ENCODE data around the gene ZNF814.
"Not testable (repeated sequence)": the region's sequence is repeated elsewhere in the genome, so short reads cannot be mapped to it uniquely, and the experiment has no call there.

The ZNF814 gene

GRCh38 chr19:57854117-57854516 is 34.7 kb downstream of the ZNF814 start:
- DNase-seq = not testable (repeated sequence)

GRCh38 chr19:57851812-57852603 is 36.8 kb downstream of the ZNF814 start:
- DNase-seq = not testable (repeated sequence)

- DNase-seq = no peak
Observed at GRCh38 chr19:57850553-57851017, 38.3 kb downstream of the ZNF814 start.

GRCh38 chr19:57849666-57850473 is 39.0 kb downstream of the ZNF814 start, which contains the start of gene ZNF587:
Gene ZNF587 (plus strand): TSS chr19:57849859. CDS start chr19:57850039, 180 bp downstream.
- peak; percentile 59 for DNase-seq

GRCh38 chr19:57849162-57849665 is 39.6 kb downstream of the ZNF814 start:
- DNase-seq = not testable (repeated sequence)

- not testable (repeated sequence) for DNase-seq
Observed at GRCh38 chr19:57847164-57847563, 41.7 kb downstream of the ZNF814 start.

- DNase-seq = no peak
Observed at GRCh38 chr19:57841122-57841763, 47.6 kb downstream of the ZNF814 start.

GRCh38 chr19:57838622-57839191 is 50.1 kb downstream of the ZNF814 start:
- DNase-seq = not testable (repeated sequence)

GRCh38 chr19:57836991-57837390 is 51.8 kb downstream of the ZNF814 start:
- not testable (repeated sequence) for DNase-seq

GRCh38 chr19:57830071-57830602 is 58.7 kb downstream of the ZNF814 start, which contains the start of gene ZNF587B:
Gene ZNF587B (plus strand): TSS chr19:57830299. CDS start chr19:57830529, 230 bp downstream.
- no peak for DNase-seq

GRCh38 chr19:57829316-57829715 is 59.5 kb downstream of the ZNF814 start:
- no peak for DNase-seq

GRCh38 chr19:57825511-57825910 is 63.3 kb downstream of the ZNF814 start:
- no peak for DNase-seq

GRCh38 chr19:57823608-57824007 is 65.2 kb downstream of the ZNF814 start:
- not testable (repeated sequence) for DNase-seq

- not testable (repeated sequence) for DNase-seq
Observed at GRCh38 chr19:57823155-57823554, 65.7 kb downstream of the ZNF814 start.

- not testable (repeated sequence) for DNase-seq
Observed at GRCh38 chr19:57821501-57821900, 67.3 kb downstream of the ZNF814 start.

GRCh38 chr19:57821095-57821494 is 67.7 kb downstream of the ZNF814 start:
- DNase-seq = not testable (repeated sequence)

GRCh38 chr19:57820599-57820998 is 68.2 kb downstream of the ZNF814 start:
- no peak for DNase-seq

GRCh38 chr19:57819475-57820148 is 69.2 kb downstream of the ZNF814 start:
- DNase-seq = peak; percentile 80

GRCh38 chr19:57818378-57818777 is 70.5 kb downstream of the ZNF814 start:
- DNase-seq = no peak

- DNase-seq = no peak
Observed at GRCh38 chr19:57817976-57818375, 70.9 kb downstream of the ZNF814 start.

GRCh38 chr19:57816652-57817051 is 72.2 kb downstream of the ZNF814 start:
- DNase-seq = no peak

Measured in NCI-H2107 (cell line).